Activated naive CD4-positive, alpha-beta T cell treated with Interleukin-2 at 50 U/mL for 16 hours (primary cell): ENCODE data around the gene ZKSCAN4.

Experiments
- DNase-seq: peaks from one replicate; pipeline ENCODE4 v3.0.0-alpha.2; 2020

The ZKSCAN4 gene

GRCh38 chr6:28248916-28249315 is 3.2 kb downstream of the ZKSCAN4 start:
- no peak for DNase-seq

GRCh38 chr6:28245206-28245941 is 6.7 kb downstream of the ZKSCAN4 start:
- no peak for DNase-seq

GRCh38 chr6:28243946-28244345 is 8.1 kb downstream of the ZKSCAN4 start:
- DNase-seq, result no peak

GRCh38 chr6:28240471-28240870 is 11.6 kb downstream of the ZKSCAN4 start:
- DNase-seq, result no peak

- no peak for DNase-seq
These were observed 12.4 kb downstream of the ZKSCAN4 start for GRCh38 chr6:28239636-28240035.

GRCh38 chr6:28235912-28236452 is 16.1 kb downstream of the ZKSCAN4 start:
- no peak for DNase-seq

GRCh38 chr6:28232785-28233184 is 19.3 kb downstream of the ZKSCAN4 start:
- no peak for DNase-seq

GRCh38 chr6:28226460-28226859 is 25.6 kb downstream of the ZKSCAN4 start:
- no peak for DNase-seq

- peak; percentile 47 for DNase-seq
These were observed 26.8 kb downstream of the ZKSCAN4 start, which contains the start of gene ZSCAN9 for GRCh38 chr6:28225056-28225834. Gene ZSCAN9, plus strand, starts transcription at chr6:28225275. Its CDS starts 1,810 bp downstream, at chr6:28227085.

- DNase-seq, result no peak
These were observed 27.7 kb downstream of the ZKSCAN4 start for GRCh38 chr6:28224131-28225055.

GRCh38 chr6:28220257-28221133 is 31.6 kb downstream of the ZKSCAN4 start:
- no peak for DNase-seq

GRCh38 chr6:28218312-28219248 is 33.5 kb downstream of the ZKSCAN4 start:
- DNase-seq, result no peak

- DNase-seq, result no peak
These were observed 34.2 kb downstream of the ZKSCAN4 start for GRCh38 chr6:28217890-28218289.

GRCh38 chr6:28215425-28215824 is 36.6 kb downstream of the ZKSCAN4 start:
- DNase-seq, result no peak

GRCh38 chr6:28213213-28213523 is 38.9 kb downstream of the ZKSCAN4 start:
- no peak for DNase-seq

- DNase-seq, result peak; percentile 41
These were observed 39.4 kb downstream of the ZKSCAN4 start for GRCh38 chr6:28212510-28213212.

GRCh38 chr6:28211840-28212509 is 40.1 kb downstream of the ZKSCAN4 start:
- no peak for DNase-seq

GRCh38 chr6:28209753-28210535 is 42.1 kb downstream of the ZKSCAN4 start:
- no peak for DNase-seq
